ENCODE data around the gene HMX2. TPM values are rescaled to one million over a fixed set of nuclear protein-coding genes. Genes with fewer than 3 reads are reported as not detected.

Gene HMX2
- total RNA-seq, 1 experiment from 2014 or later, result not detected

GRCh38 chr10:123100030-123100762, 47.7 kb upstream of the HMX2 start:
- H2AFZ ChIP-seq (ENCODE audit: low read depth, low read length, poor library complexity, severe bottlenecking), result no peak overlapping the region
- ATAC-seq, result peak; percentile 56
- DNase-seq (ENCODE audit: low read depth, low spot score), result no peak

DNA sequence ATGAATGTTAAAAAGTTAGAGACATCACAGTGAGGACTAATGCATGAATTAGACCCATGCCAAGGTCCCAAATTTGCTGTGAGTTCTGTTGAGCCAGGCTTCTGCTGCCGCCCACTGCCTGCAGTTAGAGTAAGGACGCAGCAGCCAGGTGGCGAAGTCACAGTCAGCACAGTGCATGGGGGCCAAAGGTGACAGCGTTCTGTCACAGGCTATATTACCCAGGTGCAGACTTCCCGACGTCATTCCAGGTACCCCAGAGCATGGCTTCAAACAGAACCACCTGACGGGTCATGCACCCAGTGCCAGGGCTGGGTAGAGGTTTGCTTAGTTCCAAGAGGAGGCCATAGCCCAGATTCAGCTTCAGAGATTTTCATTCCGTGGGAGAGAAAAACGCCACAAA, 46.1 kb upstream of the HMX2 start:
- H3K9me3 ChIP-seq (ENCODE audit: control insufficient read depth in 1 of 2, insufficient read depth in 1 of 2, low read depth in 1 of 2, low read length in 2 of 2), result no peaks in the 10 kb centered on the region
- H3K9me2 ChIP-seq (ENCODE audit: insufficient read depth), result no peaks in the 10 kb centered on the region
- no peak overlapping the region for H2AFZ ChIP-seq (ENCODE audit: low read depth, low read length, poor library complexity, severe bottlenecking)
- no peak overlapping the region for H3K4me3 ChIP-seq (replicated peaks in 1 of 2; ENCODE audit: low read depth in 1 of 2, low read length in 2 of 2)
- BruUV-seq (replicated peaks), result no TSS peak
- ChIA-PET POLR2A (no interaction called here), CTCF (interaction anchor here (0.8 to 1.3 kb wide), 3 partner anchors 11 to 279 kb away, joined by 3 to 4 read pairs (median 3); no protein-coding TSS in a partner anchor), RAD21 (ENCODE audit: low non-redundant PET in 1 of 2, low total read pairs in 2 of 2, uncharacterized antibody in 2 of 2, unreplicated experiment in 2 of 2) (no interaction called here)
- intact Hi-C loops (cut with micrococcal nuclease), result no loop called here
- H3K4me2 ChIP-seq (ENCODE audit: low read length), result no peak overlapping the region
- H3K79me2 ChIP-seq (ENCODE audit: insufficient read depth, low read length), result no peaks in the 10 kb centered on the region
- peaks cover 4% of the 10 kb centered on the region; the same call in 1 of the 2 replicates for H3K27me3 ChIP-seq (ENCODE audit: insufficient read depth, low read length)
- peaks cover 0 to 9% of the 10 kb centered on the region in 2 experiments; a peak in 1 of 4 replicates for H3K4me1 ChIP-seq (ENCODE audit: control insufficient read depth in 1 of 2, insufficient read depth in 2 of 2, low read length in 2 of 2)
- TF ChIP-seq CTCF (IDR thresholded peaks at IDR 0.05 in 2 of 3, conservative IDR thresholded peaks at IDR 0.05 in 1 of 3; ENCODE audit: borderline replicate concordance in 1 of 3, insufficient read depth in 1 of 3, low read depth in 2 of 3, low read length in 2 of 3) (peak in 2 of 3 experiments; percentile 18 to 26; a peak in 1 of 6 replicates), POLR2A (IDR thresholded peaks at IDR 0.05; ENCODE audit: borderline replicate concordance, extremely low read depth, insufficient read depth, insufficient read length) (no peak), RAD21 (IDR thresholded peaks at IDR 0.05; ENCODE audit: low read depth) (peak; percentile 31; the same call in 1 of the 2 replicates)
- no peak for DNase-seq (ENCODE audit: low read depth, low spot score)
- peak; percentile 37 for ATAC-seq
- H3K27ac ChIP-seq (ENCODE audit: low read depth, low read length), result no peak overlapping the region
- no peaks in the 10 kb centered on the region for H4K20me1 ChIP-seq (ENCODE audit: insufficient read depth)
- H3K36me3 ChIP-seq (ENCODE audit: control insufficient read depth in 1 of 2, insufficient read depth in 2 of 2, low read length in 2 of 2), result no peaks in the 10 kb centered on the region
- H3K9ac ChIP-seq (ENCODE audit: low read length), result no peak overlapping the region

More at GRCh38 chr10:123100030-123100762, 47.7 kb upstream of the HMX2 start:
- Histone ChIP-seq H3K36me3 (ENCODE audit: control insufficient read depth in 1 of 2, insufficient read depth in 2 of 2, low read length in 2 of 2) (no peaks in the 10 kb centered on the region), H3K4me3 (replicated peaks in 1 of 2; ENCODE audit: low read depth in 1 of 2, low read length in 2 of 2) (no peak overlapping the region), H3K4me2 (ENCODE audit: low read length) (no peak overlapping the region), H4K20me1 (ENCODE audit: insufficient read depth) (no peaks in the 10 kb centered on the region), H3K27me3 (ENCODE audit: insufficient read depth, low read length) (peaks cover 6% of the 10 kb centered on the region; the same call in 1 of the 2 replicates), H3K79me2 (ENCODE audit: insufficient read depth, low read length) (no peaks in the 10 kb centered on the region), H3K9ac (ENCODE audit: low read length) (no peak overlapping the region), H3K9me2 (ENCODE audit: insufficient read depth) (no peaks in the 10 kb centered on the region), H3K9me3 (ENCODE audit: control insufficient read depth in 1 of 2, insufficient read depth in 1 of 2, low read depth in 1 of 2, low read length in 2 of 2) (no peaks in the 10 kb centered on the region), H3K27ac (ENCODE audit: low read depth, low read length) (no peak overlapping the region), H3K4me1 (ENCODE audit: control insufficient read depth in 1 of 2, insufficient read depth in 2 of 2, low read length in 2 of 2) (peaks cover 0 to 9% of the 10 kb centered on the region in 2 experiments; a peak in 1 of 4 replicates)
- no TSS peak for BruUV-seq (replicated peaks)
- no peak for TF ChIP-seq SRF (IDR thresholded peaks at IDR 0.05; ENCODE audit: low read depth)
- no peak for TF ChIP-seq RAD21 (IDR thresholded peaks at IDR 0.05; ENCODE audit: low read depth)
- no peak for TF ChIP-seq YY1 (IDR thresholded peaks at IDR 0.05; ENCODE audit: extremely low read depth, insufficient replicate concordance, low read depth, low read length)
- intact Hi-C loops (cut with micrococcal nuclease), result no loop called here
- ChIA-PET RAD21 (ENCODE audit: low non-redundant PET in 1 of 2, low total read pairs in 2 of 2, uncharacterized antibody in 2 of 2, unreplicated experiment in 2 of 2) (no interaction called here), CTCF (interaction anchor here (0.6 kb wide), 1 partner anchor 1994 kb away, joined by 3 read pairs; no protein-coding TSS in a partner anchor), POLR2A (interaction anchor here (0.7 kb wide), 1 partner anchor 1696 kb away, joined by 3 read pairs; no protein-coding TSS in a partner anchor)
